Neural cell (in vitro differentiated cells): Measurements from ENCODE around the gene GPR65.

Experiments
- EP300 ChIP-seq: fragments of 450-650 bp; conservative IDR thresholded peaks from 2 replicates; pipeline ENCODE4 v1.6.1; 2014; ENCODE audit warnings: antibody characterized with exemption, mild to moderate bottlenecking, moderate library complexity; ENCODE audit not compliant: poor library complexity, severe bottlenecking
- EZH2 ChIP-seq: fragments of 200-600, 300-800 bp; shearing (Covaris generic), sonication (generic); IDR thresholded peaks from 2 replicates; pipeline ENCODE4 v1.6.1; 2014; ENCODE audit warnings: antibody characterized with exemption, low read length, borderline replicate concordance, mild to moderate bottlenecking; ENCODE audit not compliant: insufficient read depth, poor library complexity, severe bottlenecking
- POLR2AphosphoS5 ChIP-seq: IDR thresholded peaks from 2 replicates; pipeline ENCODE4 v1.6.1; 2012
- RAD21 ChIP-seq: fragments of 450-650 bp; conservative IDR thresholded peaks from 2 replicates; pipeline ENCODE4 v1.6.1; 2014; ENCODE audit warnings: antibody characterized with exemption, mild to moderate bottlenecking, moderate library complexity
- SMC3 ChIP-seq: fragments of 450-650 bp; conservative IDR thresholded peaks from 2 replicates; pipeline ENCODE4 v1.6.1; 2014; ENCODE audit warnings: antibody characterized with exemption, mild to moderate bottlenecking, moderate library complexity; ENCODE audit not compliant: poor library complexity
- TF ChIP-seq, protein P1 (sequence below): fragments of 450-650 bp; IDR thresholded peaks from 2 replicates; pipeline ENCODE4 v1.5.1; 2014; ENCODE audit warnings: antibody characterized with exemption, mild to moderate bottlenecking, moderate library complexity; ENCODE audit not compliant: poor library complexity, severe bottlenecking
- TF ChIP-seq, protein P2 (sequence below): IDR thresholded peaks from 2 replicates; pipeline ENCODE4 v1.6.1; 2012; ENCODE audit warnings: borderline replicate concordance

DNA sequence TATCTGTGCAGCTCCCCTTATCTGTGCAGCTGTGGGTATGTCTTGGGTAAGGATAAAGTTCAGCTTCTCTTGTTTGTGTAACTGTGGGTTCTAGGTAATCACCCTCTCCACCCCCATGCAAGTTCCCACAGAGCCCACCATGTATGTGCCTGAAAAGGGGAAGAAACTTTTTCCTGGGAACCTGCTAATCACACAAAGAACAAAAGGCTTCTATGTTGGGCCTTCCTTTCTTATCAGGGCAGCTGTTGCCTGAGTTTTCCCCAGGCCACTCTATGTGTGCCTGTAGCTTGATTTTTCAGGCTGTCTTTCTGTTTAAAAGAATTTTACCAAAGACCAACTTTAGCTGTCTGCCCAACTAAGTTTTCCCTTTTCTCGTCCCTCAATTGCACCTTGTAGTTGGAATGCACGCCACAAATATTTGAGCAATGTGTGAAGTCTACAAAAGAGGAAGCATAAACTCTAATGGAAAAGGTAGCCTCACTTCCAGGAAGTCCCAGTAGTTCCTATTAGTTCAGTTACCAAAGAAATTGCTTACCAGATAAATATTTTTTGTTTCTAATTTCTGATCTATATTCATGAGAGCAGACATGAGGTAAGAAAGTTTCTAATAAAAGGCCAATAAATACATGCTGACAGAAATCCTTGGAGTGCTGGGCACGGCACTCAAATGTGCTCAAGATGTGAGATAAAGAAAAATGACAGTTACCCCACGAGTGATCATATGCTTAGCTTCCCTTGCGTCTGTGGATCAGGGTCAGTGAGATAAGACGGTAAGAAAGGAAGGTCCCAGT, 9.2 kb upstream of the GPR65 start:
- TF ChIP-seq RAD21 (no peak), EP300 (no peak), EZH2 (no peak), SMC3 (no peak), POLR2AphosphoS5 (no peak)
- TF ChIP-seq, protein P1, sequence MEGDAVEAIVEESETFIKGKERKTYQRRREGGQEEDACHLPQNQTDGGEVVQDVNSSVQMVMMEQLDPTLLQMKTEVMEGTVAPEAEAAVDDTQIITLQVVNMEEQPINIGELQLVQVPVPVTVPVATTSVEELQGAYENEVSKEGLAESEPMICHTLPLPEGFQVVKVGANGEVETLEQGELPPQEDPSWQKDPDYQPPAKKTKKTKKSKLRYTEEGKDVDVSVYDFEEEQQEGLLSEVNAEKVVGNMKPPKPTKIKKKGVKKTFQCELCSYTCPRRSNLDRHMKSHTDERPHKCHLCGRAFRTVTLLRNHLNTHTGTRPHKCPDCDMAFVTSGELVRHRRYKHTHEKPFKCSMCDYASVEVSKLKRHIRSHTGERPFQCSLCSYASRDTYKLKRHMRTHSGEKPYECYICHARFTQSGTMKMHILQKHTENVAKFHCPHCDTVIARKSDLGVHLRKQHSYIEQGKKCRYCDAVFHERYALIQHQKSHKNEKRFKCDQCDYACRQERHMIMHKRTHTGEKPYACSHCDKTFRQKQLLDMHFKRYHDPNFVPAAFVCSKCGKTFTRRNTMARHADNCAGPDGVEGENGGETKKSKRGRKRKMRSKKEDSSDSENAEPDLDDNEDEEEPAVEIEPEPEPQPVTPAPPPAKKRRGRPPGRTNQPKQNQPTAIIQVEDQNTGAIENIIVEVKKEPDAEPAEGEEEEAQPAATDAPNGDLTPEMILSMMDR, result no peak
- TF ChIP-seq, protein P2, sequence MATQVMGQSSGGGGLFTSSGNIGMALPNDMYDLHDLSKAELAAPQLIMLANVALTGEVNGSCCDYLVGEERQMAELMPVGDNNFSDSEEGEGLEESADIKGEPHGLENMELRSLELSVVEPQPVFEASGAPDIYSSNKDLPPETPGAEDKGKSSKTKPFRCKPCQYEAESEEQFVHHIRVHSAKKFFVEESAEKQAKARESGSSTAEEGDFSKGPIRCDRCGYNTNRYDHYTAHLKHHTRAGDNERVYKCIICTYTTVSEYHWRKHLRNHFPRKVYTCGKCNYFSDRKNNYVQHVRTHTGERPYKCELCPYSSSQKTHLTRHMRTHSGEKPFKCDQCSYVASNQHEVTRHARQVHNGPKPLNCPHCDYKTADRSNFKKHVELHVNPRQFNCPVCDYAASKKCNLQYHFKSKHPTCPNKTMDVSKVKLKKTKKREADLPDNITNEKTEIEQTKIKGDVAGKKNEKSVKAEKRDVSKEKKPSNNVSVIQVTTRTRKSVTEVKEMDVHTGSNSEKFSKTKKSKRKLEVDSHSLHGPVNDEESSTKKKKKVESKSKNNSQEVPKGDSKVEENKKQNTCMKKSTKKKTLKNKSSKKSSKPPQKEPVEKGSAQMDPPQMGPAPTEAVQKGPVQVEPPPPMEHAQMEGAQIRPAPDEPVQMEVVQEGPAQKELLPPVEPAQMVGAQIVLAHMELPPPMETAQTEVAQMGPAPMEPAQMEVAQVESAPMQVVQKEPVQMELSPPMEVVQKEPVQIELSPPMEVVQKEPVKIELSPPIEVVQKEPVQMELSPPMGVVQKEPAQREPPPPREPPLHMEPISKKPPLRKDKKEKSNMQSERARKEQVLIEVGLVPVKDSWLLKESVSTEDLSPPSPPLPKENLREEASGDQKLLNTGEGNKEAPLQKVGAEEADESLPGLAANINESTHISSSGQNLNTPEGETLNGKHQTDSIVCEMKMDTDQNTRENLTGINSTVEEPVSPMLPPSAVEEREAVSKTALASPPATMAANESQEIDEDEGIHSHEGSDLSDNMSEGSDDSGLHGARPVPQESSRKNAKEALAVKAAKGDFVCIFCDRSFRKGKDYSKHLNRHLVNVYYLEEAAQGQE, result no peak
